OCI-LY1 (cell line): Measurements from ENCODE around the gene P3H2.

Experiments used
- H2AFZ ChIP-seq: fragments of 200-600 bp; sonication (generic), shearing (Covaris generic); 2 replicates; pipeline ENCODE4 v1.6.0; 2014; ENCODE audit warnings: antibody characterized with exemption, mild to moderate bottlenecking, low read length
- H3F3A ChIP-seq: fragments of 200-600 bp; sonication (generic), shearing (Covaris generic); 2 replicates; pipeline ENCODE4 v1.6.0; 2014; ENCODE audit warnings: mild to moderate bottlenecking, antibody characterized with exemption, low read length, moderate library complexity; ENCODE audit not compliant: insufficient read depth
- H3K27ac ChIP-seq: fragments of 200-600 bp; sonication (generic); 2 replicates; pipeline ENCODE4 v1.5.1; 2014; ENCODE audit warnings: low read length, mixed run types, mild to moderate bottlenecking, low read depth; ENCODE audit not compliant: poor library complexity, severe bottlenecking
- H3K27me3 ChIP-seq: fragments of 200-600 bp; sonication (generic); 2 replicates; pipeline ENCODE4 v1.6.0; 2014; ENCODE audit warnings: antibody characterized with exemption, mild to moderate bottlenecking, low read length, moderate library complexity; ENCODE audit not compliant: insufficient read depth
- H3K36me3 ChIP-seq: fragments of 200-600 bp; sonication (generic); 2 replicates; pipeline ENCODE4 v1.6.1; 2014; ENCODE audit warnings: mild to moderate bottlenecking, antibody characterized with exemption, low read length, moderate library complexity, mixed read lengths; ENCODE audit not compliant: insufficient read depth
- H3K4me1 ChIP-seq: fragments of 200-600 bp; sonication (generic); 2 replicates; pipeline ENCODE4 v1.5.1; 2014; ENCODE audit warnings: mild to moderate bottlenecking, low read length, moderate library complexity; ENCODE audit not compliant: insufficient read depth, severe bottlenecking
- H3K4me2 ChIP-seq: fragments of 200-600 bp; sonication (generic), shearing (Covaris generic); 2 replicates; pipeline ENCODE4 v1.6.1; 2014; ENCODE audit warnings: low read length
- H3K4me3 ChIP-seq: fragments of 200-600 bp; sonication (generic); 2 replicates; pipeline ENCODE4 v1.5.1; 2014; ENCODE audit warnings: low read length, low read depth, mild to moderate bottlenecking, mixed read lengths; ENCODE audit not compliant: poor library complexity, severe bottlenecking
- H3K79me2 ChIP-seq: fragments of 200-600 bp; shearing (Covaris generic); 2 replicates; pipeline ENCODE4 v1.6.1; 2016; ENCODE audit warnings: mixed run types, low read length, mixed read lengths; ENCODE audit not compliant: insufficient read depth
- H3K9ac ChIP-seq: fragments of 200-600 bp; sonication (generic), shearing (Covaris generic); 2 replicates; pipeline ENCODE4 v1.6.1; 2014; ENCODE audit warnings: mild to moderate bottlenecking, low read length, mixed read lengths
- H3K9me2 ChIP-seq: fragments of 200-600 bp; sonication (generic), shearing (Covaris generic); 2 replicates; pipeline ENCODE4 v1.6.1; 2014; ENCODE audit warnings: low read depth, mild to moderate bottlenecking, low read length, mixed read lengths
- H3K9me3 ChIP-seq: fragments of 200-600 bp; shearing (Covaris generic); 2 replicates; pipeline ENCODE4 v1.6.1; 2014; ENCODE audit warnings: low read length, mixed read lengths
- H4K20me1 ChIP-seq: fragments of 200-600 bp; sonication (generic), shearing (Covaris generic); 2 replicates; pipeline ENCODE4 v1.6.0; 2016; ENCODE audit warnings: mild to moderate bottlenecking, low read length; ENCODE audit not compliant: insufficient read depth
- EZH2 ChIP-seq: fragments of 200-600 bp; sonication (generic), shearing (Covaris generic); IDR thresholded peaks from 2 replicates; pipeline ENCODE4 v1.8.0; 2017; ENCODE audit warnings: borderline replicate concordance, mixed run types, mild to moderate bottlenecking, antibody characterized with exemption, low read length, moderate library complexity, mixed read lengths
- TF ChIP-seq, protein P1 (sequence below): fragments of 200-600 bp; sonication (generic), shearing (Covaris generic); IDR thresholded peaks from 2 replicates; pipeline ENCODE4 v1.5.1; 2017; ENCODE audit warnings: mild to moderate bottlenecking, antibody characterized with exemption, low read length, moderate library complexity, mixed read lengths

P3H2 gene

DNA sequence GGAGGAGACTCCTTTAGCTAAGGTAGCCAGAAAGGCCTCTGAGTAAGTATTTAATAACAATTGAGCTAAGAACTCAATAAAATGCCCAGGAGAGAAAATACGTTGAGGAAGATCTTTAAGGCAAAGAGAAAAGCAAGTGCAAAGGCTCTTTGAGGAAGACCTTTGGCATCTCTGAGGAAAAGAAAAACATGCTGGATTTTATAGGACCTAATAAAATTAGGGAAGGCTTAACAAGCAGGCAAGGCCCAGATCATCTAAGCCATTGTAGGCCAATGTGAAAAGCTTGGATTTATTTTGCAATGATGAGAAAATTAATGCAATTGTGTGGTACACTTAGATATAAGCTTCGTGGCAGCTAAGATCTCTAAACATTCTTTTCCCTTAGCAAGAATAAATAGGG is 75.7 kb downstream of the P3H2 start:
- Histone ChIP-seq H3F3A (no peaks in the 10 kb centered on the region), H3K79me2 (no peaks in the 10 kb centered on the region), H3K27ac (no peak overlapping the region), H3K4me2 (no peak overlapping the region), H4K20me1 (no peaks in the 10 kb centered on the region), H3K9ac (no peak overlapping the region), H3K4me1 (no peaks in the 10 kb centered on the region), H3K27me3 (no peaks in the 10 kb centered on the region), H3K9me3 (no peaks in the 10 kb centered on the region), H3K9me2 (no peaks in the 10 kb centered on the region), H3K4me3 (no peak overlapping the region), H2AFZ (no peak overlapping the region), H3K36me3 (no peaks in the 10 kb centered on the region)
- TF ChIP-seq, protein P1, sequence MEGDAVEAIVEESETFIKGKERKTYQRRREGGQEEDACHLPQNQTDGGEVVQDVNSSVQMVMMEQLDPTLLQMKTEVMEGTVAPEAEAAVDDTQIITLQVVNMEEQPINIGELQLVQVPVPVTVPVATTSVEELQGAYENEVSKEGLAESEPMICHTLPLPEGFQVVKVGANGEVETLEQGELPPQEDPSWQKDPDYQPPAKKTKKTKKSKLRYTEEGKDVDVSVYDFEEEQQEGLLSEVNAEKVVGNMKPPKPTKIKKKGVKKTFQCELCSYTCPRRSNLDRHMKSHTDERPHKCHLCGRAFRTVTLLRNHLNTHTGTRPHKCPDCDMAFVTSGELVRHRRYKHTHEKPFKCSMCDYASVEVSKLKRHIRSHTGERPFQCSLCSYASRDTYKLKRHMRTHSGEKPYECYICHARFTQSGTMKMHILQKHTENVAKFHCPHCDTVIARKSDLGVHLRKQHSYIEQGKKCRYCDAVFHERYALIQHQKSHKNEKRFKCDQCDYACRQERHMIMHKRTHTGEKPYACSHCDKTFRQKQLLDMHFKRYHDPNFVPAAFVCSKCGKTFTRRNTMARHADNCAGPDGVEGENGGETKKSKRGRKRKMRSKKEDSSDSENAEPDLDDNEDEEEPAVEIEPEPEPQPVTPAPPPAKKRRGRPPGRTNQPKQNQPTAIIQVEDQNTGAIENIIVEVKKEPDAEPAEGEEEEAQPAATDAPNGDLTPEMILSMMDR = no peak
- no peak for TF ChIP-seq EZH2

DNA sequence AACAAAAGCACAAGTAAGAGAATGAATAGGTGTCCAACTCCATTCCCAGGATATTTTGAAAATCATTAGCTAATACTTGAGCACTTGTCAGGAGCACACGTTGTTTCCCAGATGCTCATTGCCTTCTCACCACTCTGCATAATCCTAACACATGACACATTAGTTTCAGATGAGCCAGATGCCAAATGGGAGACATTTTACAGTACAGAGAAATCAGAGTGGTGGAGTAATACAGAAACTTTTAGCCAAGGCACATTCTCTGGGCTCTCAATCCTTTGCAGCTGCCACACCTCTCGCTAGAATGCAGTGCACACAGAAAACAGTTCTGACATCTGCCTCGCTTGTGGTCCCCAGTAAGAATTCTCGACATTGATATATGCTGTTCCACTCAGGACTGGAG is 76.6 kb downstream of the P3H2 start:
- Histone ChIP-seq H3K27me3 (no peaks in the 10 kb centered on the region), H3K79me2 (no peaks in the 10 kb centered on the region), H3K9ac (no peak overlapping the region), H3K4me1 (no peaks in the 10 kb centered on the region), H2AFZ (no peak overlapping the region), H3K27ac (no peak overlapping the region), H3K4me2 (no peak overlapping the region), H3K9me2 (no peaks in the 10 kb centered on the region), H3F3A (no peaks in the 10 kb centered on the region), H3K9me3 (no peaks in the 10 kb centered on the region), H3K4me3 (no peak overlapping the region), H4K20me1 (no peaks in the 10 kb centered on the region), H3K36me3 (no peaks in the 10 kb centered on the region)
- TF ChIP-seq EZH2 = no peak
- TF ChIP-seq, protein P1 = no peak

DNA sequence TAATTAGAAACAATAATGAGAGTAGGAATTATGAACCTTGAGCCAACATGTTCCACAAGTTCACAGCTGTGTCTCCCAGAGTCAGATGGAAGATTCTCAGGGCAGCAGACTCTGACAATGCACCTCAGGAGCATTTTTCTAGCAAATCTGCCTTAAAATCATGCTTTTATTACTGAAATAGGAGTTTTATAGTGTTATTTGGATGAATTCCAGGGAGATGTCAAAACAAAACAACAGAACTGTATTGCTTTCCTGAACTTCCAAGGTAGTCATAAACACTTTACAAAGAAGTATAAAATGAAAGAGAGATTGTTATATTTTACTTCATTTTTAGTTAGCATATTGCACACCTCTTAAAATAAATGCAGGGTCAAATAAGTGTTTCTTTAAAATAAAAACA is 77.0 kb downstream of the P3H2 start:
- Histone ChIP-seq H3F3A (no peaks in the 10 kb centered on the region), H3K9ac (no peak overlapping the region), H3K36me3 (no peaks in the 10 kb centered on the region), H3K4me3 (no peak overlapping the region), H3K4me1 (no peaks in the 10 kb centered on the region), H3K4me2 (no peak overlapping the region), H3K79me2 (no peaks in the 10 kb centered on the region), H4K20me1 (no peaks in the 10 kb centered on the region), H3K27me3 (no peaks in the 10 kb centered on the region), H2AFZ (no peak overlapping the region), H3K27ac (no peak overlapping the region), H3K9me2 (no peaks in the 10 kb centered on the region), H3K9me3 (no peaks in the 10 kb centered on the region)
- TF ChIP-seq EZH2 = no peak
- TF ChIP-seq, protein P1 = no peak
